ENCODE measurements around the gene FBXL17.

FBXL17 gene

DNA sequence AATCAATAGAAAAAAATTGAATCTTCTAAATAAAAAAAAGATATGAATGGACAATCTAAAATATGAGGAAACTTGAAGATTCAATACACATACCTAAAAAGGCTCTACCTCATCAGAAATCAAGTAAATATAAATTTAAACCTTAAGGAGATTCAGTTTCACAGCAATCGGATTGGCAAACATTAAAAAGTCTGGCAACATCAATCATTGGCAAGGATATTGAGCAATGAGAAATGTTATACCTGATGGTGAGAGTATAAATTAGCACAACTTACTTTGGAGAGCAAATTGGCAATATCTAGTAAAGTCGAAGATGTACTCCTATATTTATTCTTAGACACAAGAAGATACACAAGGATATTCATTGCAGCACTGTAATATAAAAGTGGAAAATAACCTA, 436.8 kb downstream of the FBXL17 start:
- no peak for DNase-seq

DNA sequence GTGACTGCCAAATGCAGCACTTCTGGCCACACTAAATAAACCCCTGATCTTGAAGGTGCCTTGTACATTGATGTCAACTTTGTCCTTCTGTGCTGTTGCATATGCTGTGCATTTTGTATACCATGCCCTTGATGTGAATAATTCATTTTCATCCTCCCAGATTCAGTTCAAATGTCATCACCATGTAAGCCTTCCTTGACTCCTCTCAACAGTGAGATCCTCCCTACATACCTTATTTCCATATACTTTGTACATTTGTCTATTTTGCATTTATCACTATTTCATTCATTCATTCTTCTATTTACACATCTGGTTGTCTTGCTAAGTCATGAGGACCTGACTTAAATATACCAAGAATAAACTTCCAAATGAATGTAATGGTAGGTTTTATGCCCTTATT, 438.0 kb downstream of the FBXL17 start:
- DNase-seq, result no peak

DNA sequence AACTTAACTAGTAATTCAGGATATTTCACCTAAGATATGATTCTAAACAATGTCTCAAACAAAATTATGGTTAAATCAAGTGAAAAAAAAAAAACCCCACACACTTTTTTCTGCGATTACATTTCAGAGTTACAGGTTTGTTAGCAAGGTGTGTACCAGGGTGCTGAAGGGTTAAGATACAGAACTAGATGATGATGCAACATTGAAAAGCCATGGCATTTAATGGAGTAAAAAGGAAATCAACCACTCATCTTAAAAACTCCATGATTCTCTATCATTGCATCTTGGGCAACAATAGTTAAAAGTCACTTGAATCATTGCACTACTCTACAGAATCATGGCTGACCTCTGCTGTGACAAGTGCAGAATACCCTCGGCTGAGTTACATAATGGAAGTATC, 440.9 kb downstream of the FBXL17 start:
- DNase-seq, result no peak

DNA sequence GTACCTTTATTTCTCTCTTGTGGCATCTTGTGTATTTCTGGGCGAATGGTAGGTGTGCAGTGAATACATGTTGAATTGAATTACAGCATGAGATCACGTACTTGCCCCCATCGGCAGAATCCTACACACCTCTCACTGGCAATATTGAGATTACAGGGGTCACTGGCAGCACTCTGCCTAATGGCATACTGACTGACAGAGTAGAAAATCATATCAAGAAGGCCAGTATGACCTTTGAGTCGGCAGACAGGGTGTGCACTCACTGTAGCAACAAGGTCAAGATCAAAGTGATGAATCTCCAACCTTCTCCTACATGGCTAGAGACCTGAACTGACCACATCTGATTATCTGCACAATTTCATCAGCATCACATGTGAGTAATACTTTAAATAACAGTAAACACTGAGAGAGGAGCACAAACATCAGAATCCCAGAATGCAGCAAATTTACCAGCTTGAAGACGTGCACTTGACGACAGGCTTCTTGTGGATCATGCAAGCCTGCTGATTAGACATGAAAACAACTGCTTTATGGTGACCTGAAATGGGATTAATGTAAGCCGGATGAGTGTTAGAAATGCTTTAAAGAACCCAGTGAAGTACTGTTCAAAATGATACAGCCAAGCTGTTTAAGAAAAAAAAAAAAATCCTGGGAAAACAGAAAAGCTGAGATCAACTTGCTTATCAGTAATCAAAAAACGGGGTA, 444.1 kb downstream of the FBXL17 start:
- no peak for DNase-seq

DNA sequence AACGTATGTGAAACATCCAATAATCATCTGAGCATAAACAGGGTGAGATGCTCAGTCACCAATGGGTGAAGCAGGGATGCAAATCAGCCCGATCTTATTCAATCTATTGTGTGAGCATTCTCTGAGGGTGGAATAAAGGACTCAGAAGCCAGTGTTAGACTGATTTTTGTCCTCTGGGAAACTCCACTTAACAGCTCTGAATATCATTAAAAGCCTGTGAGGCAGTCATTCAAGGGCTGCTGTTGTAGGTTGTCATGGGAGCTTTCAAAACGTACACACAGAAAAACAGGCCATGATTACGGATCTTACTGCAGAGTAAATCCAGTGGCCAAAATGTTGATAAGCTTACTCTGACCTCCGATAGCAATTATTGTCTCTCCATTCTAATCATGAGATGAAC, 444.7 kb downstream of the FBXL17 start:
- no peak for DNase-seq

DNA sequence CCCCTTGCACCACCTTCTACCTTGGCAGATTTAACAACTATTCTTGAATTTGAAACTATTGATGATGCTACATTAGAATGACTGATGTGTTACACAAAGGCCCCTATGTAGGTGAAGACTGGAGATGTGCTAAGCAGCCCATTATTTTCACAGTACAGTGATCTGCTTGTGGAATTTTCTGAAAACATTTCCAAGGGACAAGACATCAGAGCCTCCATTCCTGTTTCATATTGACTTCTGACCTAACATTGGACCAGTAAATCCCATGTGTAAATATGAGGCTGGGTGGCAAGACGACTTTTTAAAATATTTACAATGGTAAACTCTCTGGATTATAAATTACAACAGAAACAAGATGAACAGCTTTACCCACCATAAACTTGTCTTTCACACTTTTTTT, 445.4 kb downstream of the FBXL17 start:
- no peak for DNase-seq

DNA sequence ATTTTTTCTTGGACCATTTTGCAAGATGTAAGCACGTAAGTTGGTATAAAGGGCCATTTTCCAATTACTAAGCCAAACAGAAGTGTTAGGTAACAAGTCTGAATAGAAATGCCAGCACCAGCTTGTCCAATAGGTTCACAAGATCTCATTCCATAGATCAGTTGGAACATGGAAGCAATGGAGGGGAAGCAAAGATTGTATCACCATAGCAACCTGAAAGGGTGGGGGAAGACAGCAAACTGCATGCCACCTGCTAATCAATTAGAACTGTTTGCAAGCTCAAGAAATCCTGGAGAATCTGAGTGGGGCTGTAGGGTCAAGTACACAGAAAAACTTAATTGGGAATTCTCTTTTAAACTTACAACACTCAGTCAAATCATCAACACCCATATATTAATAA, 446.3 kb downstream of the FBXL17 start:
- no peak for DNase-seq

DNA sequence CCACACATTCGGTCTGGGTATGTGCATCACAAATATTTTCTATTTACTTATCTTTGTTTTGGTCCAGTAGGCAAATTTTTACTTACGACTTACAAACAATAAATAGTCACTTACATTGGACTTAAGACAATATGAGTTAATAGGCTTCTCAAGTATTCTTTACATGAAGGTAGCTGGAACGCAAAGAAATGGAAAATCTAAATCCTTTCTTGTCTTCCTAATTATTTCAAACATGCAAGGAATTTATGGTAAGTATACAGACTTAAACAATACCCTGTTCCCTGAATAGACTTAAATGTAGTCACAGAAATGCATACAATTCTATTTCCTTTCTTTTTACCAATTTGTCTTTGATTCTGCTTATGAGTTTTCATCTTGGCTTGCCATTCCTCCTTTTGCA, 448.6 kb downstream of the FBXL17 start:
- DNase-seq, result no peak

DNA sequence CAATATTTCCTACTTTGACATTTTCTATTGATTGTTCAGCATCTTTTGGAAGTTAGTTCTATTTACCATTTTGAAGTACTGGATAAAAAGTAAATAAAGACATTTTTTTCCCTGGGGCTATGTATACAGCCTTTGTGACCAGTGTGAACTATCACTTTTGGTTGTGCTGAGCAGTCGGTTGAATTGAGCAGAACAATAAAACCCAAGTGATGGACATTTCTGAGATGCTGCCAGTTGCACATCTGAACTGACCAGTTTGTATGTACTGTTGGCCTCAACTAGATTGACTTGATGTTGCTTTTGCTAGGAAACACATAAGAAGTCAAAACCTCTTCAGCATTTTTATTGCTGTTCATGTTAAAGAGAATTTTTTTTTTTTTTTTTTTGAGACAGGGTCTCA, 451.0 kb downstream of the FBXL17 start:
- no peak for DNase-seq

DNA sequence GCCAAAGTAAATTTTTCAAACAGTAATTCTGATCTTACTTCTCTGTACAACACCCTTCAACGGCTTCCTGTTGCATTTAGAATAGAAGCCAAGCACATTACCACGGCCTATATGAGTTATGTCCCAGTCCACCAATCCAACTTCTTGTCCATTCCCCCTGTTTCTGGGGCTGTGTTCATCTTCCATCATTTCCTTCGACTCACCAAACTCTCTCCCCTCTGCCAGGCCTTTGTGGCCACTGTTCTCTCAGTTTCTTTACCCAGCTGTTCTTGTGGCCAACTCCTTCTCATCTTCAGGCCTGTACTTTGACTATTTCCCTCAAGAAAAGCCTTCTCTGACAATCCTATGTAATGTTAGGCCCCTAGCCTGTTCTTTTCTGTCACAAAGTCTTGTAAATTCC, 451.8 kb downstream of the FBXL17 start:
- DNase-seq, result no peak

DNA sequence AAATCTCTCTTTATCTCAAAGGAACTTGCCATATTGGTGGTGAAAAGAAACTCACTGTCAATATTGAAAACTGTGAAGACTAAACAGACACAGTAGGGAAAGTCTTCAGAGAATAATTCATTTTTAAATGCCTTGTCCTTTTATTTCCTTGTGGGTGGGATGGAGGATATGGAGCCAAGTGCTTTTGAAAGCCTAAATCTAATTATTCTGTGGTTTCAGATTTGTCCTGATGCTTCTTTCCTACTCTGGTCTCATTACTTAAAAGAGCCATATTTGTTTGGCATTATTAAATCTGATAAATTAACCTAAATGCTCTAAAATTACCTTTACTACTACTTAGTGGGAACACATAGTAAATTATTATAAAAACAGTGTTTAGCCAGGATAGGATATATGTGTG, 452.8 kb downstream of the FBXL17 start:
- no peak for DNase-seq

DNA sequence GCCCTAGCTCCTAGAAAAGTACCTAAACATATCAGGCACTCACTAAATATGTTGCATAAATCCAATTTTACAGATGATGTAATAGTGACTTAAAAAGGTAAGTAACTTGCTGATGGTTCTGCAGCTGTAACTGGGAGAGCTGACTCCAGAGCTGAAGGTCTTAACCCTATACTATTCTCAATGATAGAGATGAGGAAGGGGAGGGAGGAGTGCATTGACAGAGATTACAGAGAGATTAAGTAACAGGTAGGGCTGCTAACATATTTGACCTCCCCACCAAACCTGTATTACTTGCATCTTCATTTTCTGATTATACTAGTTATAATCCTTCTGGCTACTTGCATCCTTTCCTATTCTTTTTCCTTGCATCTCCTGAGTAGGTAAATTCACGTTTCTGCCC, 455.8 kb downstream of the FBXL17 start:
- DNase-seq, result no peak

DNA sequence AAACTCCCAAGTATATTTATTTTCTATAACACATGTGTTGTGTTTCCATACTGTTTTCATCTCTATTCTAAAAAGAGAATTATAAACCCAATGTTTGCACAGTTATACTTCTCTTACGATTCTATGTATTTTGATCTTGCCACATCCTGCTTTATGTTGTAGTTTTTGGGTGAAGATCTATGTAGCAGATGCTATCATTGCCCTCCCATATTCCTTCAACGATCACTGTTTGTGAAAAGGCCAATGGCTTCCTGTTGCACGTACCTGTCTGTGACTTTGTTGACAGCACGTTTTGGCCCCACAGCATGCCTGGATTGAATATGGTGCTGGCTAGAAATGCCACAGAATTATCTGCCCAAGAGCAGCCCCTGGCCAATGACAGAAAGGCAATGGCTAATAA, 456.7 kb downstream of the FBXL17 start:
- DNase-seq, result no peak

DNA sequence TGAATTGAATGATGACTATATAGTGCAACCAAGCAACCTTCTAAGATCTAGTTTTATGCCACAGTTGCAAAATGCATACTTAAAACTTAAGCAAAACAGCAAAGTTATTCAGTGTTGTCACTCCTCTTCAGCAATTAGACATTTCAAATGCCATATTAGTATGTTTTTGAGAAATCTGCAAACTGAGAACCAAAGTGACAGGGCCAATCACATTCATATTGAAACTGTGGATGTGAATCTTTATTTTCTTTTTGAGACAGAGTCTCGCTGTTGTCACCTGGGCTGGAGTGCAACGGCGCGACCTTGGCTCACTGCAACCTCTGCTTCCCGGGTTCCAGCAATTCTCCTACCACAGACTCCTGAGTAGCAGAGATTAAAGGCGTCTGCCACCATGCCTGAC, 461.9 kb downstream of the FBXL17 start:
- no peak for DNase-seq

DNA sequence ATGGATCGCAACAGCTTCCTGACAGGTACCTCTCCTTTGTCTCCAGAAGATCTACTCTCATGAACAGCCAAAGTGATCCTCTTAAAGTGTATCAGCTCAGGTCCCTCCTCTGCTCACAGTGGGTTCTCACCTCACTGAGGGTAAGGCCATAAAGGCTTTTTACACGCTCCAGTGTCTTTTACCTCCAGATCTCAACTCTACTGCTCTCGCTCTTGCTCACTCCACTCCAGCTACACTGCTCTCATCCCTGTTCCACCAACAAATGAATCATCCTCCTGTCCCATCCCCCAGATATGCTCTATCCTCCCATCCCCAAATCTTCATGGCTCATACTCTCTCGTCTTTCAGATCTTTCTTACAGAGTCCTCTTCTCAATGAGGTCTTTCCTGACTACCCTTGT, 462.5 kb downstream of the FBXL17 start:
- DNase-seq, result no peak

DNA sequence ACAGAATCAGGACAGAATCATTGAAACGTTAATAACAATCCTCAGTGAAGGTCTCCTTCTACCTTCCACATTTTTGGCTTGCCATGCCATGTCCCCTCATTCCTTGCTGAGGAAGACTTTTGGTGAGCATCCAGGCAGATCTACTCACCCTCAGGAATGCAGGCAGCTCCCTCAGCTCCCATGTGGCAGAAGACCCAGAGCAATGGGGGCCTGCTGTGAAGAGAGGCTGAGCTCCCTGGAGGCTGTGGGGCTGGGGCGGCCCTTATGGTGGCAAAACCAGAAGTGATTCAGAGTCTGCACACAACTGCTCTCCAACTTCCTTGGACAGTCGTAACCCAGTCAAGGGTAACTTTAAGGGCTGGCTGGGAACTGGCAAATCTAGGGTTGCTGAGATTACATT, 463.9 kb downstream of the FBXL17 start:
- no peak for DNase-seq

DNA sequence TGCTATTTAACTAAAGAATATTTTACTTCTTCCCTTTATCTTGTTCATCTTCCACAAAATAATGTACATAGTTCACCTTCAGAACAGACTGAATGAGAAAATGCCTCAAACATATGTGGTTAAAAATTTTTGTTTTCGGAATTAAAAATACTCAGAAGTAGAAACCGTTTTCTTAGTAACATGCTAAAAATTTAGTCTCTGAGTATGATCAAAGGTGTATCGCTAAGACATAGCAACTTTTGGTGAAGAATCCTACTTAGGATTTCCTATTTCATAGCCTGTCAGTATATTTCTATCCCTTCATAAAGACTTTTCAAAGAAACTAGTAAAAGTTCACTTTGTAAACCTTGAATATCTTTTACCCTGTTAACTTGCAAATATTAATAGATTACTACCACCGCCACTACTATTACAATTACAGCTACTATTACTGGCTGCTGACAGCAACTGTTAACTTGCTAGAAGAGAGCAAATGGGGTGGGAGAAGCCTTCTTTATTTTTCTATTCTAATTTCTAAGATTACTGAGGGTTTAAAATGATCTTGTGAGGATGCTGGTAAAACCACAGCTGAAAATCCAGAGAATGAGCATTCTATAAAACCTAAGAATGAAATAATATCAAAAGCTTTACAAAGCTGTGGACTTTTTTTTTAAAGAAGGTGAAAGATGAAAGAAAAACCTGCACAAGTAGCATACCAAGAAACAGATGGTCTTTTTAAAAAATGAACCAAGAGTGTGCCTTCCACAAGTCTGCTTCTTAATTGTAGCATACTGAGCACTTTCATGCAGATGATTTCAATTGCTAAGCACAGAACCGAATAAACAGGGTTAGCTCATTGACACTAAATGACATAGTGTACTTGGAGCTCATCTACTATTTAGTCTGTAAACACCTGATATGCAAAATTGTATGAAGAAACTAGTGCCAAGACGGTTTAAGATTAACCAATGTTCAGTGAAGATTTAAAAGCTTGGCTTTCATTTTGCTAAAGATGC, 464.9 kb downstream of the FBXL17 start:
- DNase-seq, result no peak

DNA sequence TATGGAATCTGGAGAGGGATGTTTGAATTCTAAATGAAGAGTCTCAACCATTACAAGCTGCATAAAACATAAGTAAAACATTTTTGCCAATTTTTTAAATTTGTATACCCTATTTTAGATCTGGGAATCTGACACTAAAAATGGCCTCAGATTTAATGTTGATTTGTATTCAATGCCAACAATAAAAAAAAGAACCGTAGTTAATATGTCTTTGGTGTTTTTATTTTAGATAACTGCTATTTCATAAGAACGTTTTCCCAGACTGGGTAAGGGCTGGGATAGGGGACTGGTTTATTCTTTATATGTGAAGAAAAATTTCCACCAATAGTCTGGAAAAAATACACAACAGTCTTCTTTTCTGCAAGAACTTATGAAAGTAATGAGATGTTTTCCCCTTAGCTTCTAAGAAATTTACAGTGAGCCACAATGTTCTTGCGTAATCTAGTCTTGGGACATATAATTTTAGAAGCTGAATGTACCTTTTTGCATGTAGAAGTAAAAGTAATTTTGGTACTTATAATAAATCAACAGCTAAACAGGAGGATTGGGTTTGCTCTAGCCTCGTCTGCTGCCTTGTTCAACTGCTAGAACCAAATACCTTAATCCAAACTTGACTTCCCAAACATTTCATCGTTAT, 466.6 kb downstream of the FBXL17 start:
- DNase-seq, result peak in 1 of 3 donors; percentile 11

DNA sequence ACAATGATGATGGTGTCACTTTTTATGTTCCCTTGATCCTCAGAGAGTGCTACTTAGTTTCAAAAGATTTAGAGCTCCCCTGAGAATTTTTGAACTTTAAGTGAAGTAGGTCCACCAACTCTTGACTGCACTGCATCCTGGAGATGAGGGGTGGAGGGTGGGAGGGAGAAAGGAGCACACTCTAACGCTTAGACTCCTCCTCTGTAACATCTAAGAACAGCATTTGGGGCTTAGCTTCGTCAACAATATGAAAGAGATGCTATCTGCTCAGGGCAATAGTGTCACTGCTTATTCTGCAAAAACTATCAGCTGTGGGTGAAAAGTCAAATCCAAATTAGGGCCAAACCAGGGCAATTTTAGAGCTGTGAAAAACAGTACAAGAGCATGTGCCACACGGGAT, 468.4 kb downstream of the FBXL17 start:
- no peak for DNase-seq

DNA sequence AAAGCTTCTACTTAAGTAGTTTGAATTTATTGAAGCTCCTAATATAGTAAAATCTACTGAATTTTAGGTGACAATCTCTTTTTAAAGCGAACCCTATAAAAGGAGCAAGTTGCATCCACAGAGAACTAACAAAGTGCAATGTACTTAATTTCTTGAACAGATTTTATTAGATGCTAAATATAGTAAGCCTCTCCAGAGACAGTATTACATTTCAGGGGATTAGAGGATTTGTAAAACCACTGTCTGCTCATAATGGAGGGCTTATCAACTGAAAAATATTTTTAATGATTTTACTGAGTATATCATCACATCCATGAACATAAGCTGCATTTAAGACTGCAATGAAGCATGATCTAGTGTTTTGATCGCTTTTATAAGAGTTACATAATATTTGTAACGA, 481.2 kb downstream of the FBXL17 start:
- DNase-seq, result no peak

DNA sequence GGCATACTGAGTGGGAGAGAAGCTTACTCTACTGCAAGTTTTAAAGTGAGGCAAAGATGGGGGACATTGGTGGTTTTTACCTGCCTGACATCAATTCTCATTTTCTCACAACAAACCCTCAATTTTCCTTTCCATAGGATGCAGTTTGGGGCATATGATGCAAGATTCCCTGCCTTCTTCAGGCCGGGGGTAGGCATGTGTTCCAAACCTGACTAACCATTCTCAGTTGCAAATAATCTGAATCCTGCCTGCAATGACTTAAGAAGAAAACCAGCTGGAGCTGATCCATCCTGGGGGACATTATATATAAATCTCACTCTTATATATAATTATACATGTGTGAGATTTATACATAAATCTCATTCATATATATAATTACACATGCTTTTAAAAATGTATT, 487.5 kb downstream of the FBXL17 start:
- peak in 1 of 3 donors; percentile 6 for DNase-seq

DNA sequence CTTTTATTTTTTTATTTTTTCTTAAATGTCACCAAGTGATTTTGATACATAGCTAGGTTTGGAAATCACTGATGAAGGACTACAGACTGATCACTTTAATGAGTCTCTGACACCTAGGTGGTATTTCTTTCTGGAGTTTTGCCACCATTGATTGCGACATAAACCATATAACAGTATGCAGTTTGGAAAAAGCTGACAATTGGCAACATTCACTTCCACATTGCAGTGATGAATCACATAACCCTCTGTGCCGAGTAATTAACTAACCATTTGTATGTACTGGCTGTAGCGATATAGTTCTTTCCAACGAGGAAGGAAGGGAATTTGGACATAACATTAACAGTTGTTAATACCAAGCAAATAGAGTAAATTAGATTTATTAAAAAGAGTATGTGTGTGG, 488.3 kb downstream of the FBXL17 start:
- peak; percentile 65 to 88 (median 86) for DNase-seq

DNA sequence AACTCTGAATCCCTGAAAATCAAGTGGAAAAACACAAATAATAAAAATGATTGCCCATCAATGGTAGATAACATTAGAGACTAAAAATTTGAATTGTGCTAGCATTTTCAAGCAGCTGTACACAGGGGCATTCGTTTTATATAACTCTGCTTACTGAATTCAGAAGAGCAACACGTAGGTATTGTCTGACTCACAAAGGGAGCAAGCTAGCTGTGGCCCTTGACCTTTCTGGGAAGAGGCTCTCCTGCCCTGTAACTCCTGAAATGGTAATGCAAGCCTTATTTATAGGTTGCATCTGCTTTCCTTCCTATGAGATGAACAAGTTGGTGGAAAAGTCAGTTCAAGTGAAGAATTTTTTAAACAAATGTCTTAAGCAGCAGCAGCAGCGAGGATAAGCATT, 492.5 kb downstream of the FBXL17 start:
- no peak for DNase-seq

DNA sequence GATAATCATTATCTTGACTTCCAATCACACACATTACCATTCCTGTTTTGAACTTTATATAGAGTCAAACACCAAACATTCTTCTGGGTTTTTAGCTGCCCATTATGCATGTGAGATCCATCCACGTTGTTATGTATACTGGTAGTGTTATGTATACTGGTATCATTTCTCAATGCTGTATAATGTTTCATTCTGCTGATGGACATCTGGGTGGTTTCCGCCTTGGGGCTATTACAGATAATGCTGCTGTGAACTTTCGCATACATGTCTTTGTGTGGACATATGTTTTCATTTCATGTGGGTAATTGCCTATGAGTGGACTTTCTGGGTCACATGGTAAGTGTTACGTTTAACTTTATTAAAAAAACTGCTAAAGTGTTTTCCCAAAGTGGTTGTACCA, 493.4 kb downstream of the FBXL17 start:
- DNase-seq, result no peak

Data from suppressor macrophage treated with lipopolysaccharide for 1 hour (primary cell).